ENCODE data around the gene ACTL7A. TPM values are rescaled to one million over a fixed set of nuclear protein-coding genes. Genes with fewer than 3 reads are reported as not detected.
A peak's percentile ranks its signal among the peaks of the same experiment; 100 is the strongest.

ACTL7A gene
- total and polyA plus RNA-seq, 2 of the 13 experiments (the other 11 are each of a cell fraction or from before 2014, with no cell fraction given), result not detected

GRCh38 chr9:108894225-108894997 is 32.3 kb downstream of the ACTL7A start (continued):
- TF ChIP-seq ZNF337 (CRISPR knock-in tag; IDR thresholded peaks at IDR 0.05; ENCODE audit: borderline replicate concordance, low read depth) (no peak), ZFP36L1 (CRISPR knock-in tag; IDR thresholded peaks at IDR 0.05) (no peak), ZNF260 (CRISPR knock-in tag; IDR thresholded peaks at IDR 0.05; ENCODE audit: borderline replicate concordance, low read depth) (no peak), ZSCAN9 (CRISPR knock-in tag; IDR thresholded peaks at IDR 0.05; ENCODE audit: borderline replicate concordance) (0 out of 2 replicates have a peak, but pooled peaks have one; percentile 20), PATZ1 (CRISPR knock-in tag; IDR thresholded peaks at IDR 0.05) (peak; percentile 79), HCFC1 (IDR thresholded peaks at IDR 0.05; ENCODE audit: low read depth, low read length) (no peak), AHR (CRISPR knock-in tag; IDR thresholded peaks at IDR 0.05) (no peak), STAT5B (CRISPR knock-in tag; IDR thresholded peaks at IDR 0.05) (no peak), ZGPAT (CRISPR knock-in tag; IDR thresholded peaks at IDR 0.05) (peak; percentile 78), EED (CRISPR knock-in tag; IDR thresholded peaks at IDR 0.05) (no peak), PHF5A (CRISPR knock-in tag; IDR thresholded peaks at IDR 0.05; ENCODE audit: low read depth, unreplicated experiment) (peak; percentile 49), MLXIP (CRISPR knock-in tag; IDR thresholded peaks at IDR 0.05; ENCODE audit: borderline replicate concordance) (peak; percentile 85), NCOA1 (CRISPR knock-in tag; IDR thresholded peaks at IDR 0.05) (no peak), SSRP1 (CRISPR knock-in tag; IDR thresholded peaks at IDR 0.05) (no peak), THYN1 (CRISPR knock-in tag; IDR thresholded peaks at IDR 0.05; ENCODE audit: borderline replicate concordance, low read depth) (no peak), ASH2L (IDR thresholded peaks at IDR 0.05; ENCODE audit: insufficient read length, low read depth, low read length) (peak; percentile 75), ZMAT3 (CRISPR knock-in tag; conservative IDR thresholded peaks at IDR 0.05) (no peak), ZC3H4 (CRISPR knock-in tag; IDR thresholded peaks at IDR 0.05; ENCODE audit: borderline replicate concordance) (no peak), ZNF644 (CRISPR knock-in tag; IDR thresholded peaks at IDR 0.05; ENCODE audit: low read depth) (peak; percentile 74), ZNF205 (CRISPR knock-in tag; IDR thresholded peaks at IDR 0.05) (peak; percentile 74; the same call in 1 of the 2 replicates), FOXK2 (IDR thresholded peaks at IDR 0.05) (no peak), PPARG (CRISPR knock-in tag; conservative IDR thresholded peaks at IDR 0.05) (peak; percentile 90), MED1 (CRISPR knock-in tag; IDR thresholded peaks at IDR 0.05) (peak; percentile 98), PCBP2 (optimal IDR thresholded peaks at IDR 0.05; ENCODE audit: low read depth, low read length, poor library complexity, severe bottlenecking) (no peak), YY1 (IDR thresholded peaks at IDR 0.05; ENCODE audit: insufficient read depth, insufficient replicate concordance, low read depth, low read length) (no peak), MTA1 (CRISPR knock-in tag; IDR thresholded peaks at IDR 0.05; ENCODE audit: borderline replicate concordance) (no peak; the same call in 1 of the 2 replicates)

All from HepG2 (cell line).